ENCODE data around the gene TBC1D16.

- TF ChIP-seq CTCF (IDR thresholded peaks at IDR 0.05) (no peak), POLR2AphosphoS5 (IDR thresholded peaks at IDR 0.05) (no peak), POLR2A (IDR thresholded peaks at IDR 0.05) (no peak)
Observed at GRCh38 chr17:80009391-80010282, 26.0 kb downstream of the TBC1D16 start.

All from breast epithelium (tissue), 3 donors.